ENCODE measurements around the gene MTSS2.

Gene MTSS2

DNA sequence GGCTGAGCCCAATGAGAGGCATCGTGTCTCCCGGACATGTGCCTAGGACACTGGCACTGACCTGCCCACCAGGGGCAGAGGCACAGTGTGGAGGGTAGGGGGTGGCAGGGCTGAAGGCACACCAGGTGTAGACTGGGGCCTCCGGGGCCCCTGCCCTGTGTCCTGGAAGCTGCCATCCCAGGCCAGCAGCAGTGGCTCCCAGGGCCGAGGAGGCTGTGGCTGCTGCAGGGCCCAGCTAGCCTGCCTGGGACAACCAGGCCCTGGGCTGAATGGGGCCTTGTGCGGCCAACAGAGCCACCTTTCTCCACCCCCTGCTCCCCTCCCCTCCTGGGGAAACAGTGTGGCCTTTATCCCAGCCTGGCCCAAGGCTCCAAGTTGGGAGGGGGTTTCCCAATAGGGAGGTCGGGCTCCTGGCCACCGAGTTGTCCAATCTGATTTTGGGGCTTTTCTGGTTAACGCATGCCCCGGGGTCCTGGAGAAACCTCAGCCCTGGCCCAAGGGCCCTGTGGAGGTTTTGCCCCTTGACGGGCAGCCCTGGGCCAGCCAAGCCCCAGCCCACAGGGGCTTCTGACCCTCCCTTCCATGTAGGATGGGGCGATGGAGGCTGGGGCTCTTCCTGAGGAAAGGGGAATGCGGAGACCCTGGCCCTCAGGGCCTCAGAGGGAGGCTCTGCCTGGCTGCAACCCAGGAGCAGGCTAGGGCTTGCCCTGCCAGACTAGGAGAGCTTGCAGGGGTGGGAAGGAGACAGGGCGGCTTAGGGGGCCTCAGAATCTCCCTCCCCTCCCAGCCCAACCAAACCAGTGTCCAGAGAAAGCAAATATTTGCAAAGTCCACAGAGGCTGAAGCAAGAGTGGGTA is 4.2 kb downstream of the MTSS2 start:
- H3K4me3 ChIP-seq (ENCODE audit: low read depth in 1 of 2, low read length in 1 of 2), result no peak overlapping the region
- H3K9me3 ChIP-seq, result no peaks in the 10 kb centered on the region
- H3K36me3 ChIP-seq, result no peaks in the 10 kb centered on the region
- H3K4me1 ChIP-seq (ENCODE audit: control insufficient read depth in 1 of 2, insufficient read depth in 1 of 2, low read depth in 1 of 2, low read length in 1 of 2), result peaks cover 8 to 9% of the 10 kb centered on the region in 2 experiments
- no peak overlapping the region for H3K27ac ChIP-seq
- TF ChIP-seq, protein P1, sequence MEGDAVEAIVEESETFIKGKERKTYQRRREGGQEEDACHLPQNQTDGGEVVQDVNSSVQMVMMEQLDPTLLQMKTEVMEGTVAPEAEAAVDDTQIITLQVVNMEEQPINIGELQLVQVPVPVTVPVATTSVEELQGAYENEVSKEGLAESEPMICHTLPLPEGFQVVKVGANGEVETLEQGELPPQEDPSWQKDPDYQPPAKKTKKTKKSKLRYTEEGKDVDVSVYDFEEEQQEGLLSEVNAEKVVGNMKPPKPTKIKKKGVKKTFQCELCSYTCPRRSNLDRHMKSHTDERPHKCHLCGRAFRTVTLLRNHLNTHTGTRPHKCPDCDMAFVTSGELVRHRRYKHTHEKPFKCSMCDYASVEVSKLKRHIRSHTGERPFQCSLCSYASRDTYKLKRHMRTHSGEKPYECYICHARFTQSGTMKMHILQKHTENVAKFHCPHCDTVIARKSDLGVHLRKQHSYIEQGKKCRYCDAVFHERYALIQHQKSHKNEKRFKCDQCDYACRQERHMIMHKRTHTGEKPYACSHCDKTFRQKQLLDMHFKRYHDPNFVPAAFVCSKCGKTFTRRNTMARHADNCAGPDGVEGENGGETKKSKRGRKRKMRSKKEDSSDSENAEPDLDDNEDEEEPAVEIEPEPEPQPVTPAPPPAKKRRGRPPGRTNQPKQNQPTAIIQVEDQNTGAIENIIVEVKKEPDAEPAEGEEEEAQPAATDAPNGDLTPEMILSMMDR (IDR thresholded peaks at IDR 0.05), result no peak
- H3K27me3 ChIP-seq, result peaks cover 24% of the 10 kb centered on the region

DNA sequence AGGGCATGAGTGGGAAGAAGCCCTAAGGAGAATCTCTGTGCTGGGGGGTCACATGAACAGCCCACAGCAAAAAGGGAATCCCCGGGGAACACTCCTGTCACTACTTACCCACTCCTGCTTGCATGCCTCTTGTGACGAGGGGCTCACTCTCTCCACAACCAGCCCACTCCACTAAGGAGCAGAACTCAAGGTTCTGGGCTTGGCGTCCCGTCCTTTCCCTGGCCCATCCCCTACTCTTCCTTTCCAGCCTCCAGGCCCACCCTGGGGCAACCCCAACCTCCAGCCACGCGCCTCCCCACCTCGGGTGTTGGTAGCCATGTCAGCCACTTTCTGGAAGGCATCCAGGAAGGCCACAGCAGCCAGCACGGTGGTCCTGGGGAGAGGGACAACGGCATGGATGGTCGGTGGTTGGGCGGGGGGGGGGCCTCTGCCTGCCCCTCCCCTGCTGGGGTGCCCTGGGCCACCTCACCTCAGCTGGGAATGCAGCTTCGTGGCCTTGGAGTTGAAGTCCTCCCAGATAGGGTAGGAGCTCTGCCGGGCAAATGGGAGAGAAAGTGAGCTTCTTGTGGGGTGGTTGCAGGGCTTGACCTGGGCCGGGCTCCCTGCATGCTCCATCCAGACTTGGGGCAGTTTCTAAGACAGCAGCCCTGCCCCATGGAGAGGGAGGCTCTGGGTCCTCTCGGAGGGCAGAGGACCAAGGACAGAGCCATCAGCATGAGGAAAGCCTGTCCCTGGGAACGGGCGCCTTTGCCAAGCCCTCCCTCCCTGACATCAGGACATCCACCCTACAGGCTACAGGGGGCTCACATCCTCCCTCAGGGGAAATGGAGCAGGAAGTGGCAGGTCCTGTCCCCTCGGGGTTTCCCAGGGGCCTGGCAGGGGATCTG is 5.1 kb downstream of the MTSS2 start:
- no peak overlapping the region for H3K4me3 ChIP-seq (ENCODE audit: low read depth in 1 of 2, low read length in 1 of 2)

DNA sequence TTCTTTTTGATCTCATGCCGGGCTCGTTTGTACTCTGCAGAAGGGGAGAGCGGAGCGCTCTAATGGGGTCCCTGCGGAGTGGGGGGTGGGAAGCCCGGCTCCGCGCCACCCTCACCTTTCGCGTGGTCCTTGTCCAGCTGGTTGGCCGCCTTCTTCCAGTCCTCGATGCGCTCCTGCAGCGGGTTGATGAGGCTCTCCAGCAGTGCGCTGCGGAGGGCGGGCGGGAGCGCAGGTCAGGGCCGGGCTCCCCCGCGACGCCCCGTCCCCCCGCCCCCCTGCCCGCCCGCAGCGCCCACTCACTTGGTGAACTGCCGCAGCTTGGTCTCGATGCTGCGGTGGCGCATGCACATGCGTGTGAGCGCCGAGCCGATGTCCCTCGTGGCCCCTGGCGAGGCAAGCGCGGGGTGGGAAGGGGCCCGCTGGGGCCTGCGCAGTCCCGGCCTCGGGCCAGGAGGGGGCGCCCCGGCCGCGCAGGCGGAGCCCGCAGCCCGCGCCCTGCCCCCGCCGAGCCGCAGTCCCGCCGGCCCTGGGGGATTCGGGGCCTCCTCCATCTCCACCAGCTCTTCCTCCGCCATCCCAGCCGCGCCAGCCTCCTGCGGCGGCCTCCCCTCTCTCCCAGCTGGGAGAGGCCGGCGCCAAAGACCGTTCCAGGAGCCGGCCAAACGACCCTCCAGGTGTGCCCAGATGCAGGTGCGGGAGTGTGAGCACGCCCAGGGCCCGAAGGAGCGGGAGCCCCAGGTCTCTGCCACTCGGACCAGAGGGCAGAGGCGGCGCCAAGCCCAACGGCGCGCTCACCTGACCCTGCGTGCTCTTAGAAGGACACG is 6.0 kb downstream of the MTSS2 start:
- Histone ChIP-seq H3K4me3 (ENCODE audit: low read depth in 1 of 2, low read length in 1 of 2) (no peak overlapping the region), H3K9me3 (no peaks in the 10 kb centered on the region), H3K4me1 (ENCODE audit: control insufficient read depth in 1 of 2, insufficient read depth in 1 of 2, low read depth in 1 of 2, low read length in 1 of 2) (peaks cover under 1 to 2% of the 10 kb centered on the region in 2 experiments), H3K27ac (no peak overlapping the region), H3K27me3 (peaks cover 8% of the 10 kb centered on the region), H3K36me3 (no peaks in the 10 kb centered on the region)
- TF ChIP-seq, protein P1 (IDR thresholded peaks at IDR 0.05), result no peak

More for the DNA sequence above, 5.1 kb downstream of the MTSS2 start:
- H3K27me3 ChIP-seq, result peaks cover 16% of the 10 kb centered on the region
- TF ChIP-seq, protein P1 (IDR thresholded peaks at IDR 0.05), result no peak
- H3K36me3 ChIP-seq, result no peaks in the 10 kb centered on the region
- H3K4me1 ChIP-seq (ENCODE audit: control insufficient read depth in 1 of 2, insufficient read depth in 1 of 2, low read depth in 1 of 2, low read length in 1 of 2), result peaks cover 8 to 9% of the 10 kb centered on the region in 2 experiments
- no peaks in the 10 kb centered on the region for H3K9me3 ChIP-seq
- no peak overlapping the region for H3K27ac ChIP-seq

DNA sequence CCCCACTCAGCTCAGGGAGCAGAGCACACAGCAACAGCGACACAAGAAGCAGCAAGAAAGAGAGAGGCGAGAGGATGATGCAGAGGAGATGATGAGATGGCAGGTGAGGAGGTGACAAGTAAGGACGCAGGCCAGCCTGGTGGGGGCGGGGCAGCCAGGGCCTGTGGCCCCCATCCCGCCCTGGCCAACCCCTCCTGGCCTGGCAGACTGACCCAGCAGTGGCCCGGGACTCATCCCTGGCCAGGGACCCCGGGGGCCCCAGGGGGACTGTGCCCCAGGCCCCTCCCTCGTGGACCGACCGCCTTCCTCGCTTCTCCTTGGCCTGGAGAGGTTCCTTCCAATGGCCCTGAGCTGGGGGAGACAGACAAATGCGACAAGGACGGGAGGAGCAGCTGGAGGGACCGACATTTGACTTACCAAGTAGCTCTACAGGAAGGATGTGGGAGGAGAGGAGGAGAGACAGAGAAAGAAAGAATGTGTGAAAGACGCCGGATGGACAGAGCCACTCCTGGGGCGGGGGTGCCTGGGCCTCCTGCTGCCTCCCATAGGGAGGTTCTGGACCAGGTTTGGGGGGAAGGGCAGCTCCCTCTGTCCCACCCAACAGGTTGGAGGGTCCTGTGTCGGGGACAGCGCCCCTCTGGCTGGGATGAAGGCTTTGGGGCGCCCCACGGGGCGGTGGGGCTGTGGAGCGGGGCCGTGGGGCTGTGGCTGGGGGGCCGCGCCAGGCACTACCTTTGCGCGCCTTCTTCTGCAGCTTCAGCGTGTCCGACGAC is 6.8 kb downstream of the MTSS2 start:
- TF ChIP-seq, protein P1 (IDR thresholded peaks at IDR 0.05), result no peak
- no peaks in the 10 kb centered on the region for H3K36me3 ChIP-seq
- no peak overlapping the region for H3K27ac ChIP-seq
- H3K4me3 ChIP-seq (ENCODE audit: low read depth in 1 of 2, low read length in 1 of 2), result no peak overlapping the region
- no peaks in the 10 kb centered on the region for H3K4me1 ChIP-seq (ENCODE audit: control insufficient read depth in 1 of 2, insufficient read depth in 1 of 2, low read depth in 1 of 2, low read length in 1 of 2)
- peaks cover under 1% of the 10 kb centered on the region for H3K27me3 ChIP-seq
- H3K9me3 ChIP-seq, result no peaks in the 10 kb centered on the region

Measured in neutrophil (primary cell).